Activated CD4-positive, alpha-beta T cell treated with anti-CD3 and anti-CD28 coated beads for 24 hours (primary cell): ENCODE data around the gene TFIP11.

Experiments used
- DNase-seq, 2 donors: peaks; one replicate each; pipeline ENCODE4 v3.0.0-alpha.2; 2020; ENCODE audit warnings: low read depth in 2 of 2

TFIP11 gene

GRCh38 chr22:26512149-26512793 is at the start of gene TFIP11:
Gene TFIP11, minus strand, starts transcription at chr22:26512473. Its CDS starts 2,201 bp downstream, at chr22:26510272.
- peak; percentile 85 to 94 for DNase-seq

GRCh38 chr22:26561756-26562417 is 49.6 kb upstream of the TFIP11 start:
- DNase-seq = no peak

GRCh38 chr22:26559961-26560575 is 47.8 kb upstream of the TFIP11 start:
- no peak for DNase-seq

- no peak for DNase-seq
Observed at GRCh38 chr22:26558248-26558895, 46.1 kb upstream of the TFIP11 start.

GRCh38 chr22:26556904-26557303 is 44.6 kb upstream of the TFIP11 start:
- DNase-seq = no peak

GRCh38 chr22:26555478-26555877 is 43.2 kb upstream of the TFIP11 start:
- no peak for DNase-seq

GRCh38 chr22:26554956-26555355 is 42.7 kb upstream of the TFIP11 start:
- no peak for DNase-seq

GRCh38 chr22:26553056-26553752 is 40.9 kb upstream of the TFIP11 start:
- DNase-seq = no peak

- no peak for DNase-seq
Observed at GRCh38 chr22:26552466-26552865, 40.2 kb upstream of the TFIP11 start.

- DNase-seq = no peak
Observed at GRCh38 chr22:26551568-26551967, 39.3 kb upstream of the TFIP11 start.

GRCh38 chr22:26550498-26551033 is 38.3 kb upstream of the TFIP11 start:
- DNase-seq = no peak

GRCh38 chr22:26549902-26550497 is 37.7 kb upstream of the TFIP11 start:
- DNase-seq = no peak

GRCh38 chr22:26548984-26549383 is 36.7 kb upstream of the TFIP11 start:
- DNase-seq = no peak

GRCh38 chr22:26548303-26548702 is 36.0 kb upstream of the TFIP11 start:
- DNase-seq = no peak

GRCh38 chr22:26547837-26548236 is 35.6 kb upstream of the TFIP11 start:
- DNase-seq = no peak

GRCh38 chr22:26547426-26547825 is 35.2 kb upstream of the TFIP11 start:
- DNase-seq = peak in 1 of 2 donors; percentile 5

GRCh38 chr22:26546282-26546681 is 34.0 kb upstream of the TFIP11 start:
- DNase-seq = no peak

- no peak for DNase-seq
Observed at GRCh38 chr22:26545827-26546226, 33.6 kb upstream of the TFIP11 start.

- no peak for DNase-seq
Observed at GRCh38 chr22:26545385-26545784, 33.1 kb upstream of the TFIP11 start.

- no peak for DNase-seq
Observed at GRCh38 chr22:26544489-26544888, 32.2 kb upstream of the TFIP11 start.

GRCh38 chr22:26542831-26543230 is 30.6 kb upstream of the TFIP11 start:
- no peak for DNase-seq
